Right atrium auricular region (tissue), 2 donors: ENCODE measurements around the gene KRT39. TPM values are rescaled to one million over a fixed set of nuclear protein-coding genes. Genes with fewer than 3 reads are reported as not detected.

Experiments used
- DNase-seq: peaks from one replicate; pipeline ENCODE4 v3.0.0-alpha.2; 2019; ENCODE audit warnings: low spot score
- H3K27ac ChIP-seq, 2 donors: fragments of 200-600 bp; sonication (generic); 1 replicate in 1 of 2; 2 replicates in 1 of 2; pipeline ENCODE4 v1.5.1; 2016 to 2019
- H3K27me3 ChIP-seq, 2 donors: fragments of 200-600 bp; sonication (generic); one replicate each; pipeline versions ENCODE4 v1.5.1 to v1.6.0; 2017 to 2019
- H3K36me3 ChIP-seq: fragments of 200-600 bp; sonication (generic); one replicate; pipeline ENCODE4 v1.5.1; 2016
- H3K4me1 ChIP-seq, 2 donors: fragments of 200-600 bp; sonication (generic); one replicate each; pipeline versions ENCODE4 v1.5.1 to v1.6.0; 2017 to 2019
- H3K4me3 ChIP-seq, 2 donors: fragments of 200-600 bp; sonication (generic); 1 replicate in 1 of 2; 2 replicates in 1 of 2; pipeline ENCODE4 v1.5.1; 2017 to 2019; ENCODE audit warnings: mild to moderate bottlenecking in 1 of 2, moderate library complexity in 1 of 2
- H3K9me3 ChIP-seq, 2 donors: fragments of 200-600 bp; sonication (generic); one replicate each; pipeline ENCODE4 v1.5.1; 2019
- CTCF ChIP-seq, 2 donors: fragments of 200-600 bp; sonication (generic); IDR thresholded peaks; one replicate each; pipeline ENCODE4 v1.5.1; 2019; ENCODE audit warnings: antibody characterized with exemption in 2 of 2
- total RNA-seq, 2 donors: library from RNA; depleted of rRNA; stranded (reverse); fragments of >200 nt; gene quantifications; one replicate each; pipeline ENCODE4 v1.1.0, GENCODE V29; 2016

KRT39 gene
- total RNA-seq, 2 donors from 2014 or later = not detected

- H3K36me3 ChIP-seq = no peaks in the 10 kb centered on the region
- no peaks in the 10 kb centered on the region for H3K9me3 ChIP-seq
- no peak overlapping the region for H3K27ac ChIP-seq
- TF ChIP-seq CTCF (IDR thresholded peaks at IDR 0.05) = no peak
- H3K4me1 ChIP-seq = peaks cover 0 to 5% of the 10 kb centered on the region in 2 donors
- DNase-seq = no peak
- no peaks in the 10 kb centered on the region for H3K27me3 ChIP-seq
- H3K4me3 ChIP-seq = no peak overlapping the region
Measured at GRCh38 chr17:40910441-40910841, 56.3 kb downstream of the KRT39 start.

- no peak overlapping the region for H3K27ac ChIP-seq
- no peak for DNase-seq
- H3K27me3 ChIP-seq = no peaks in the 10 kb centered on the region
- TF ChIP-seq CTCF (IDR thresholded peaks at IDR 0.05) = no peak
- H3K4me1 ChIP-seq = peaks cover 0 to 5% of the 10 kb centered on the region in 2 donors
- H3K4me3 ChIP-seq = no peak overlapping the region
- no peaks in the 10 kb centered on the region for H3K9me3 ChIP-seq
- no peaks in the 10 kb centered on the region for H3K36me3 ChIP-seq
Measured at GRCh38 chr17:40909755-40910154, 57.0 kb downstream of the KRT39 start.

GRCh38 chr17:40909351-40909750 lies 57.4 kb downstream of the KRT39 start:
- Histone ChIP-seq H3K9me3 (no peaks in the 10 kb centered on the region), H3K27ac (no peak overlapping the region), H3K27me3 (no peaks in the 10 kb centered on the region), H3K4me3 (no peak overlapping the region), H3K4me1 (peaks cover 0 to 5% of the 10 kb centered on the region in 2 donors), H3K36me3 (no peaks in the 10 kb centered on the region)
- peak; percentile 56 to 80 for TF ChIP-seq CTCF (IDR thresholded peaks at IDR 0.05)
- peak; percentile 90 for DNase-seq

Other genes starting within 250 kb of the KRT39 start
- gene KRT25, start 211.6 kb downstream of the KRT39 start, total RNA-seq = not detected
- gene KRT26, start 194.7 kb downstream of the KRT39 start, total RNA-seq = not detected
- not detected for gene KRT27, start 184.4 kb downstream of the KRT39 start, total RNA-seq
- gene KRT28, start 167.0 kb downstream of the KRT39 start, total RNA-seq = not detected
- 10 to 100 TPM; 18.9 to 21.5 TPM for gene KRT10, start 144.3 kb downstream of the KRT39 start, total RNA-seq
- gene KRT12, start 99.7 kb downstream of the KRT39 start, total RNA-seq = not detected
- not detected for gene KRT20, start 81.7 kb downstream of the KRT39 start, total RNA-seq
- not detected for gene KRT23, start 29.3 kb downstream of the KRT39 start, total RNA-seq
- not detected for gene KRT40, start 17.4 kb upstream of the KRT39 start, total RNA-seq
- not detected for gene KRTAP3-3, start 27.2 kb upstream of the KRT39 start, total RNA-seq
- gene KRTAP3-2, start 33.0 kb upstream of the KRT39 start, total RNA-seq = not detected
- gene KRTAP3-1, start 42.2 kb upstream of the KRT39 start, total RNA-seq = not detected
- not detected for gene KRTAP1-5, start 60.3 kb upstream of the KRT39 start, total RNA-seq
- gene KRTAP1-4, start 63.2 kb upstream of the KRT39 start, total RNA-seq = not detected
- under 1 TPM in 1 of 2 donors, not detected in 1; 0.39 TPM for gene KRTAP1-3, start 67.9 kb upstream of the KRT39 start, total RNA-seq
- not detected for gene KRTAP1-1, start 74.5 kb upstream of the KRT39 start, total RNA-seq
- not detected for gene KRTAP2-1, start 80.4 kb upstream of the KRT39 start, total RNA-seq
- gene KRTAP2-2, start 88.3 kb upstream of the KRT39 start, total RNA-seq = not detected
- not detected for gene KRTAP2-3, start 93.2 kb upstream of the KRT39 start, total RNA-seq
- gene KRTAP2-4, start 98.9 kb upstream of the KRT39 start, total RNA-seq = not detected
- gene KRTAP4-7, start 117.2 kb upstream of the KRT39 start, total RNA-seq = not detected
- gene KRTAP4-8, start 131.2 kb upstream of the KRT39 start, total RNA-seq = not detected
- gene KRTAP4-16, start 135.3 kb upstream of the KRT39 start, total RNA-seq = not detected
- gene KRTAP4-9, start 138.4 kb upstream of the KRT39 start, total RNA-seq = not detected
- gene KRTAP4-11, start 151.4 kb upstream of the KRT39 start, total RNA-seq = not detected
- gene KRTAP4-12, start 157.2 kb upstream of the KRT39 start, total RNA-seq = not detected
- not detected for gene KRTAP4-6, start 173.6 kb upstream of the KRT39 start, total RNA-seq
- gene KRTAP4-5, start 182.9 kb upstream of the KRT39 start, total RNA-seq = not detected
- gene KRTAP4-4, start 193.8 kb upstream of the KRT39 start, total RNA-seq = not detected
- gene KRTAP4-3, start 201.3 kb upstream of the KRT39 start, total RNA-seq = not detected
- not detected for gene KRTAP4-2, start 211.3 kb upstream of the KRT39 start, total RNA-seq
- gene KRTAP4-1, start 218.0 kb upstream of the KRT39 start, total RNA-seq = not detected
- not detected for gene KRTAP9-1, start 222.9 kb upstream of the KRT39 start, total RNA-seq